HG03520 (cell line): Measurements from ENCODE around the gene FBXL16.
"Not testable (repeated sequence)": the region's sequence is repeated elsewhere in the genome, so short reads cannot be mapped to it uniquely, and the experiment has no call there.

Experiments used
- ATAC-seq: cut with Tn5 transposase; IDR thresholded peaks from one replicate; pipeline ENCODE4 v1.9.1; 2021; ENCODE audit warnings: mild to moderate bottlenecking, moderate library complexity; ENCODE audit not compliant: unreplicated experiment

FBXL16 gene

DNA sequence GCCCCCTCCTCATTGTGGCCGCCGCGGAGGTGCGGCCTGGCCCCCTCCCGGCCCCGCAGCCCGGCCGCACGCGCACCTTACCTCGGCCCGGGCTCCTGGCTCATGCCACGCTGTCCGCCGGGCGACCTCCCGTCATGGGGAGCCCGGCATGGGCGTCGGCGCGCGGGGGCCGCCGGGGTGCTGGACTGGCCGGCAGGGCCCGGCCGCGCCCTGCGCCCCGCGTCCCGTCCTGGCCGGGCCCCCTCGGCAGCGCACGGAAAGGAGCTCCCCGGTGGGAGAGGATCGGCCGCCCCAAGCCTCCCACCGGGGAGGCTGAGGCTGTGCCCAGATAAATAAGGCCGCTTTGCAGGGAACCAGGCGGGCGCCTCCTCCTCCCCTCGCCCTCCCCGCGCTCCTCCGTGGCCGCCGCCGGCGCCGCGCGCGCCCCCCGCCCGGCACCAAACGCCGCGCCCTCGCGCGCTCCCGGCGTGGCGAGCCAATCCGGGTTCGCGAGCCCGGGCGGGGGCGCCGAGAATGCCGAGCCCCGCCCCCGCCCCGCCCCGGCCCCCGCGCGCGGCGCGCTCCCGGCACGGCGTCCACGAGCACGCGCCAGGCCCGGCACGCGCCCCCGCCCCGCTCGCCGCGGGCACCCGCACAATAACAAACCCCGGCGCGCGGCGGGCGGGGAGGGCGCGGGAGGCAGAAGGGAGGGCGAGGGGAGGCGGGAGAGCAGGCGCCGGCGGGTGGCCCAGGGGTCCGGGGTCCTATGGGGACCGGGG lies at the start of gene FBXL16:
Gene FBXL16, minus strand, starts transcription at position 371 of the 758 bp plus-strand sequence. CDS start 8,396 bp downstream, outside the sequence.
- ATAC-seq = no peak

DNA sequence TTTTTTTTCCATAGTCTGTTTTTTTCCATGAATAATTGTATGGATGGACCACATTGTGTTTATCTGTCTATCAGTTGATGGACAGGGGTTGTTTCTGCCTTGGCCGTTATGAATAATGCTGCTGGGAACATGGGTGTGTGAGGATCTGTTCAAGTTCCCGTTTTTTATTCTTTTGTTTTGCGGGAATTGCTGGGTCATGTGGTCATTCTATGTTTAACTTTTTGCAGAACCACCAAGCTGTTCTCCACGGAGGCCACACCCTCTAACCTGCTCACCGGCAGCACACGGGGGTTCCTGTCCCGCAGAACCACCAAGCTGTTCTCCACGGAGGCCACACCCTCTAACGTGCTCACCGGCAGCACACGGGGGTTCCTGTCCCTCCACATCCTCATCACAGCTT lies 49.1 kb upstream of the FBXL16 start:
- ATAC-seq = no peak

DNA sequence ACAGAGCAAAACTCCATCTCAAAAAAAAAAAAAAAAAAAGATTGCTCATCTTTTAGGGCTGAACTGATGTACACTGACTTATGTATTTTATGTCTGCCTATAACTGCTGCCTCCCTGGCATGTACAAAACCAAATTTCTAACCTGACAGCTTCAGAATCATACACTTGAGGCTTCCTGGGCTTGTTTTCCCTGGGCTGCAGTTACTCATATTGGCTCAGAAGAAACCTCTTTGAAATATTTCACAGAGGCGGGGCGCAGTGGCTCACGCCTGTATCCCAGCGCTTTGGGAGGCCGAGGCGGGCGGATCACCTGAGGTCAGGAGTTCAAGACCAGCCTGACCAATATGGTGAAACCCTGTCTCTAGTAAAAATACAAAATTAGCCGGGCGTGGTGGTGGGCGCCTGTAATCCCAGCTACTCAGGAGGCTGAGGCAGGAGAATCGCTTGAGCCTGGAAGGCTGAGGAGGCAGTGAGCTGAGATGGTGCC lies 48.6 kb upstream of the FBXL16 start:
- ATAC-seq = not testable (repeated sequence)

GRCh38 chr16:752007-752312 lies 46.4 kb upstream of the FBXL16 start:
- ATAC-seq = no peak

- ATAC-seq = no peak
These were observed 45.8 kb upstream of the FBXL16 start for GRCh38 chr16:751152-752006.

DNA sequence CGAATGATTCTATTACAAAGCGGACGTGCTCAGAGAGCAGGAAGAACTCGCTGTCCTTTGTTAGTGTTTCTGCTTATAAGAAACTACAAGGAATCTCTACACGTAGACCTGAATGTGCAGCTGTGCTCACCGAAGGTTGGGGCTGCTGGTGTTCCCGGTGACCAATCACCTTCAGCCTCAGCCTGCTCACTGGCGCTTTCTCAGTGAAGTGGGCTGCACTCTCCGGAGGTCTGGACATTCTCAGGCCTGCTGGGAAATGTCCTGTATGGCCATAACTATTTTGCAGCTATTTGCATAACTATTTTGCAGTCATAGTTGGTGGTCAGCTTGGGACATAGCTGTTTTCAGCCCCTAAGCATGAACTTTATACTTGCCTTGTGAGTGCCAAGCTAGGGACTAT lies 44.9 kb upstream of the FBXL16 start:
- ATAC-seq = no peak

GRCh38 chr16:749010-749409 lies 43.4 kb upstream of the FBXL16 start:
- ATAC-seq = no peak

- no peak for ATAC-seq
These were observed 42.6 kb upstream of the FBXL16 start for GRCh38 chr16:747978-748746.

DNA sequence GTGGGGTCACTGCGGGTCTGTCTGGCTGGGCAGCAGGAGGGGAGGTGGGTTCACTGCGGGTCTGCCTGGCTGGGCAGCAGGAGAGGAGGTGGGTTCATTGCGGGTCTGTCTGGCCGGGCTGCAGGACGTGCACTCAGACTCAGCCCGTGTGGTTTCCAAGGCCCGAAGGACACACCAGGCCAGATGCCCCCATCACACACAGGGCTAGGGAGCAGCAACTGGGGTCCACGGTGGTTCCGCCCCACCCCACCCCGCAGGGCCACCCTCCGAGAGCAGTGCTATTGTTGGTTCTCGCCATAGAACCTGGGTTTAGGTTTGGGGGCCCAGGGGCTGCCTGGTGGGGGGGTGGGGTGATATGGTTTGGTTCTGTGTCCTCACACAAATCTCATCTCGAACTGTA lies 41.0 kb upstream of the FBXL16 start:
- no peak for ATAC-seq

DNA sequence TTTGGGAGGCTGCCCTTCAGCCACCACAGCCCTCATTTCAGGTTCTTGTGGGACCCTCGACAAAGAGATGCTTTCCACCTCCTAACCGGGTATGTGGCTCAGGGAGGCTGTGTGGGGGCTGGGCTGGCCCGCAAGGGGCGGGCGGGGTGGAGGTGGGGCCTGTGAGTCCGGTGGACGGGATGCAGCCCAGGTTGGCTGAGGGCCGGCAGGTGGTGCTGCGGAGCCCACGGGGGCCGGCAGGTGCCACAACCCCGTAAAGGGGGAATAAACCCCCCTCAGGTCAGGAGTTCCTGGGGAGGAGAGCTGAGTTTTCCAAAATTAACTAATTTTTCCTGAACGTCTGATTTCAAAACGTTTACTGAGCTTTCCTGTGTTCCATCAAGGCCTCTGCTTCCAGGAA lies 40.1 kb upstream of the FBXL16 start:
- ATAC-seq = no peak

DNA sequence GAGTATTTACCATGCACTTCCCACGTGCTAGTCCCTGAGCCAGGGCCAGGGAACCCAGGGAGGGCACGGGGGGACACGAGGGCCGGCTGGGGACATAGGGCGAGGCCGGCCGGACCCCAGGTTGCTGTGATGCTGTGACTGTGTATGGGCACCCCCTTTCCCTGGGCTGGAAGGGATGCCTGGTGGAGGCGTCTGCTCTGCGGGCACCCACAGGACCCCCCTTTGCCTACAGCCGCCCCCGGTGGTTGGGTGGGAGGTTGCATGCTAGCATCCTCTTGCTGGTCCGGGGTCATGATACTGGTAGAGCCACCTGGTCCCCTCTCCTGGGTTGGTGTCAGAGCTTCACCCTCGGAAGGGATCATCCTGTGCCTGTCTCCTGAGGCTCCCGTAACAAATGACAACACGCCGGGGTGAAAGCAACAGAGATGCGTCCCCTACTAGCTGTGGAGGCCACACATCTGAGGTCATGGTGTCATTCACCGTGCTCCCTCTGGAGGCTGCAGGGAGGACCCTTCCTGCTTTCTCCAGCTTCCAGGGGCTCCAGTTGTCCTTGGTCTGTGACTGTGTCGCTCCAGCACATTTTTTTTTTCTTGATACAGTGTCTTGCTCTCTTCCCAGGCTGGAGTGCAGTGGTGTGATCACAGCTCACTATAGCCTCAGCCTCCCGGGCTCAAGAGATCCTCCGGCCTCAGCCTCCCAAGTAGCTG lies 38.3 kb upstream of the FBXL16 start:
- no peak for ATAC-seq

- ATAC-seq = not testable (repeated sequence)
These were observed 37.3 kb upstream of the FBXL16 start for GRCh38 chr16:742894-743293.

DNA sequence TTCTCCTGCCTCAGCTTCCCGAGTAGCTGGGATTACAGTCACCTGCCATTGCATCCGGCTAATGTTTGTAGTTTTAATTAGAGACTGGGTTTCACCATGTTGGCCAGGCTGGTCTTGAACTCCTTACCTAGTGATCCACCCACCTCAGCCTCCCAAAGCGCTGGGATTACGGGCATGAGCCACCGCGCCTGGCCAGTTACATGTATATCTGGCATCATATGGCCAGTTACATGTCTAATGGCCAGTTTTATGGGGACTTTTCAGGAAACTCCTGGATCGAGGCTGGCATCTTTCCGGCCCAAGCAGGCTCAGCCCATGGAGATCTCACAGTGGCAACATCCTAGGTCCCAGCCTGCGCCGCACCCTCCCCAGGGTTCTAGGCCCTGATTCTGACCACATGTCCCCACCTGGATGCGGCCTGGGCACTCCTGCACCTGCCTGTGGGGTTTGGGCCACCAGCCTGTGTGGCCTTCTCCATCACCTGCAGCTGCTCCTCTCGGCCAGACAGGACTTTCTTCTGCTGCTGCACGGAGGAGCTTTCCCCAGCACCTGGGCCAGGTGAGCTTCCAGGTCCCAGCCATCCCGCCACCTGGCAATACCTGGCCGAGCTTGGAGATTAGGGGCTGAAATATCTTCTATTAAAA lies 36.5 kb upstream of the FBXL16 start:
- no peak for ATAC-seq

DNA sequence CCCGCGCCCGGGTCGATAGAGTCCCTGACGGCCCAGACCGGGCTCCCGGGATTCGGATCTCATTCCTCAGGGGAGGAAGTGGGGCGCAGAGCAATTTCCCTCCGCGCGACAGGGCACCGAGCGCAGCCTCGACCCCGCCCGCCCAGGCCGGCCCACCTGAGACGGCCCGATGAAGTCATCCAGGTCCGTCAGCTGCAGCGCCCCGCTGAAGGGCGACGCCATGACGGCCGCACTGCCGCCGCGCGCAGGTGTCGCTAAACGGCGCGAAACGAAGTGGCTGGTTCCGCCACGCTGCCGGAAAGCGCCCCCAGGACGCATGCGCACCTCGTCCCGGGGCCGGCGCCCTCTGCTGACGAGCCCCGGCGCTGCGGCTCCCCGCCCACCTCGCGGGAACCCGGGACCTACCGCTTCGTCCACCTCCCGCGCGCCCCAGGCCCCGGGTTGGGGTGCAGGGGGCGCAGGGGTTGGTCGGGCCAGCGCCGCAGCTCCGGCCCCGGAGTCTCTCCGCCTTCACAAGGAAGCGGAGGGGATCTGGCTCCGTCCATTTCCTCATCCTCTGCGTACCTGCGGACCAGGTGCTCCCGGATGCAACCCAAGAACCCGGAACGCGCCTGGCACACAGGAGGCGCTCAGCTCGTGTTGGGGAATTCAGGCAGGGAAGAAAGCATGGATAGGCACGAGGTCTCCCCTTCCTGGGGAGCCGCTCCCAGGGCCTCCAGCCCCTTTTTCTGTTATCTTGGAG lies 35.3 kb upstream of the FBXL16 start, which contains the start of gene CIAO3:
Gene CIAO3, minus strand, starts transcription at position 234 of the 742 bp plus-strand sequence. Its CDS starts 12 bp downstream, at position 222.
- peak; percentile 62 for ATAC-seq

- ATAC-seq = peak; percentile 4
These were observed 34.8 kb upstream of the FBXL16 start for GRCh38 chr16:740459-740763.

- no peak for ATAC-seq
These were observed 34.2 kb upstream of the FBXL16 start for GRCh38 chr16:739560-740458.

DNA sequence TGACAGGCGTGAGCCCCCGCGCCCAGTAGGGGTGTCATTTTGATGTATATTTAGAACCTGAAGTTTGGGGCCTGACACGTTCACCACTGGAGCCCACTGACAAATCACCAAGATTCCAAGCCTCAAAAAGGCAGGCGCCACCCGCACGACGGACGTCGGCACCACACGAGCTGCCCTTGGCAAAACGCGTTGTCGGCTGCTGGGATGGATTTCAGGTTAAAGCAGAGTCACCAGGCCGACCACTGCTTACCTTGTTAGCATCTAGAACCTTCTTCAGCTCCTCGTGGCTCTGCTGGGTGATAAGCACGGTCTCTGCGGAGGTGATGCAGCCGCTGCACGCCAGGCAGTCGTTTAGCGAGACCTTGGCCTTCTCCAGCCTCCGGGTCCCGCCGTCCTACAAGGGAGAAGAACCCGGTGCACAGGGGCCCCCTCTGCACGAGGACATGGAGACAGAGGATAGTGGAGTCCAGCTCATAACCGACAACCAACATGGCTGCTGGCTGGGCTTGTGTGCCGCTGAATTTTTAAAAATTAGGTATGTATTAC lies 31.4 kb upstream of the FBXL16 start:
- ATAC-seq = no peak

- ATAC-seq = no peak
These were observed 30.4 kb upstream of the FBXL16 start for GRCh38 chr16:735982-736453.
